A673 (cell line): Measurements from ENCODE around the gene DSTYK. TPM values are rescaled to one million over a fixed set of nuclear protein-coding genes. Genes with fewer than 3 reads are reported as not detected.

ENCODE experiments used
- BruUV-seq: library from RNA; stranded (reverse); fragments of 400-500 nt; replicated peaks from 2 replicates; lab custom pipeline; 2021; lab: Mats Ljungman, UMichigan
- CTCF ChIA-PET: fragments of 300-600 bp; sonication (Branson Sonifier 250); formaldehyde crosslinking; loops from one replicate; lab custom pipeline; 2022; ENCODE audit warnings: antibody characterized with exemption; lab: Charles Lee
- POLR2A ChIA-PET: fragments of 300-600 bp; sonication (Branson Sonifier 250); formaldehyde crosslinking; loops from one replicate; lab custom pipeline; 2022; ENCODE audit warnings: antibody characterized with exemption; ENCODE audit not compliant: low non-redundant PET; lab: Charles Lee
- DNase-seq: peaks from one replicate; pipeline ENCODE4 v3.0.0-alpha.2; 2015; ENCODE audit warnings: low spot score
- H3K27ac ChIP-seq: fragments of 200-600 bp; sonication (generic); 2 replicates; pipeline ENCODE4 v1.5.1; 2016; ENCODE audit warnings: mixed run types, low read depth, mild to moderate bottlenecking, mixed read lengths, antibody characterized with exemption, low read length; ENCODE audit not compliant: poor library complexity, severe bottlenecking
- H3K27me3 ChIP-seq: fragments of 200-600 bp; sonication (generic); replicated peaks from 2 replicates; pipeline ENCODE4 v1.6.1; 2017; ENCODE audit warnings: mixed run types, low read depth, mild to moderate bottlenecking, mixed read lengths, antibody characterized with exemption, low read length; ENCODE audit not compliant: insufficient read depth, poor library complexity
- H3K36me3 ChIP-seq: fragments of 200-600 bp; sonication (generic); 2 replicates; pipeline ENCODE4 v1.6.1; 2016; ENCODE audit warnings: mixed run types, mild to moderate bottlenecking, mixed read lengths, antibody characterized with exemption, low read length; ENCODE audit not compliant: insufficient read depth, poor library complexity, severe bottlenecking
- H3K4me1 ChIP-seq: fragments of 200-600 bp; sonication (generic); 2 replicates; pipeline ENCODE4 v1.6.1; 2017; ENCODE audit warnings: mixed run types, mild to moderate bottlenecking, mixed read lengths, antibody characterized with exemption, low read length; ENCODE audit not compliant: insufficient read depth, poor library complexity, severe bottlenecking
- H3K4me3 ChIP-seq: fragments of 200-600 bp; sonication (generic); 2 replicates; pipeline ENCODE4 v1.5.1; 2016; ENCODE audit warnings: low read depth, mixed run types, mild to moderate bottlenecking, mixed read lengths, low read length; ENCODE audit not compliant: poor library complexity, severe bottlenecking
- H3K9me3 ChIP-seq: fragments of 200-600 bp; sonication (generic); 2 replicates; pipeline ENCODE4 v1.6.1; 2016; ENCODE audit warnings: mixed run types, low read depth, mild to moderate bottlenecking, mixed read lengths, antibody characterized with exemption, low read length; ENCODE audit not compliant: poor library complexity, severe bottlenecking
- EZH2 ChIP-seq: fragments of 200-600 bp; sonication (generic); IDR thresholded peaks from 2 replicates; pipeline ENCODE4 v1.6.1; 2017; ENCODE audit warnings: borderline replicate concordance, low read depth, mild to moderate bottlenecking, mixed read lengths, antibody characterized with exemption, low read length; ENCODE audit not compliant: poor library complexity, severe bottlenecking
- intact Hi-C: fragments of 100-400 bp; cut with micrococcal nuclease; formaldehyde crosslinking; loops from one replicate; pipeline ENCODE4 v1.10.0; 2022; ENCODE audit not compliant: unreplicated experiment
- total RNA-seq: library from RNA; stranded (reverse); gene quantifications from 2 replicates; pipeline ENCODE4 v1.2.3, GENCODE V29; 2021
- TF ChIP-seq, protein P1 (sequence below): fragments of 300-800, 200-600 bp; sonication (generic); conservative IDR thresholded peaks from 2 replicates; pipeline ENCODE4 v1.5.1; 2017; ENCODE audit warnings: low read depth, mild to moderate bottlenecking, antibody characterized with exemption, low read length, moderate library complexity, mixed read lengths

The DSTYK gene
- total RNA-seq, 1 experiment from 2014 or later = 7.1 TPM

DNA sequence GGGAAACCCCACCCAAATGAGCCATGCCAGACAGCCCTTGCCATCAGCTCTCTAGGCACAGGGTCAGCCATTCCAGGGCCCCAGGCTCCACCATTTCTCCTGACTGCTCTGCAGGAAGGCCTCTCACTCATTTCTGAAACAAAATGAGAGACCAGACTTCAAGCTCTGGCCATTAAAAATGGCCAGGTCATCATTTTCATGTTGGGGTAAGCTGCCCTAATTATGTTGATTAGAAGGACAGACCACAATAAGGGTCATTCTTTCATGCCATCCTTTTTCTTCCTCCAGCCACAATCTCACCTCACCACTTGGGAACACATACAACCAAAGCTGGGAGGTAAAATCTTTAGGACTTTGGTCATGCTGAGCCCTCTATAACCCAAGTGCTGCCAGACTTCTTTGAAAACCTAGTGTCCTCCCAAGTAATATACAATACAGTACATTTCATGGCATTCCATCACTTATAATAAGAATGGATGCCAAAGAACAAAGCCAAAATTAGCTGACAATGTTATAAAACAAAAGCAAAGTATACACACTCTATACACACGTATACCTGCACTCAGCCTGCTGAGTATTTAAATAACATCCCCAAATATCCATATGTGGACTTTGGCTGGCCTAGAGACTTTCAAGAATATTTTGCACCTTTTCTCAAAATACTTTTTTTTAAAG lies 67.3 kb downstream of the DSTYK start:
- Histone ChIP-seq H3K4me3 (no peak overlapping the region), H3K4me1 (no peaks in the 10 kb centered on the region), H3K9me3 (no peaks in the 10 kb centered on the region), H3K36me3 (no peaks in the 10 kb centered on the region), H3K27me3 (no peaks in the 10 kb centered on the region), H3K27ac (no peak overlapping the region)
- TF ChIP-seq, protein P1, sequence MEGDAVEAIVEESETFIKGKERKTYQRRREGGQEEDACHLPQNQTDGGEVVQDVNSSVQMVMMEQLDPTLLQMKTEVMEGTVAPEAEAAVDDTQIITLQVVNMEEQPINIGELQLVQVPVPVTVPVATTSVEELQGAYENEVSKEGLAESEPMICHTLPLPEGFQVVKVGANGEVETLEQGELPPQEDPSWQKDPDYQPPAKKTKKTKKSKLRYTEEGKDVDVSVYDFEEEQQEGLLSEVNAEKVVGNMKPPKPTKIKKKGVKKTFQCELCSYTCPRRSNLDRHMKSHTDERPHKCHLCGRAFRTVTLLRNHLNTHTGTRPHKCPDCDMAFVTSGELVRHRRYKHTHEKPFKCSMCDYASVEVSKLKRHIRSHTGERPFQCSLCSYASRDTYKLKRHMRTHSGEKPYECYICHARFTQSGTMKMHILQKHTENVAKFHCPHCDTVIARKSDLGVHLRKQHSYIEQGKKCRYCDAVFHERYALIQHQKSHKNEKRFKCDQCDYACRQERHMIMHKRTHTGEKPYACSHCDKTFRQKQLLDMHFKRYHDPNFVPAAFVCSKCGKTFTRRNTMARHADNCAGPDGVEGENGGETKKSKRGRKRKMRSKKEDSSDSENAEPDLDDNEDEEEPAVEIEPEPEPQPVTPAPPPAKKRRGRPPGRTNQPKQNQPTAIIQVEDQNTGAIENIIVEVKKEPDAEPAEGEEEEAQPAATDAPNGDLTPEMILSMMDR = no peak
- no peak for TF ChIP-seq EZH2
- ChIA-PET CTCF (no interaction called here), POLR2A (no interaction called here)
- no peak for DNase-seq
- BruUV-seq = no TSS peak
- intact Hi-C loops = loop anchor here (5.0 kb wide), 1 partner anchor 157 kb away; no protein-coding TSS in a partner anchor

DNA sequence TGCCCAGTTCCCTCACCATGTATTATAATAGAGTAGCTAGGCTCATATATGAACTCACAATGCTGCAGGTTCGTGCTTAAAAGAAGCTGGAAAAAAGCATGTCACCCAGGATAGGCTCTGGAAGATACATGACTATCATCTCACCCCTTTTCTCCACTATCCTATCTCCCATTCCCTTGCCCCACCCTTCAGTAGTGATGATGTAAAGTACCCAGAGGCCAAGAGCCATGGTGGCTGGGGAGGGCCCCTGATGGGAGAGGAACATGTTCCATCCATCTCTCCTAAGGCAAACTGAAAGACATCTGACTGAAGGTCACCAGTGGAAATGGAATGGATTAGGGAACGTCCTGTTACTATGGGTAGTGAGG lies 69.4 kb downstream of the DSTYK start:
- no peak for TF ChIP-seq EZH2
- TF ChIP-seq, protein P1 = no peak
- intact Hi-C loops = loop anchor here (5.0 kb wide), 1 partner anchor 155 kb away; no protein-coding TSS in a partner anchor
- Histone ChIP-seq H3K9me3 (no peaks in the 10 kb centered on the region), H3K36me3 (no peaks in the 10 kb centered on the region), H3K27ac (no peak overlapping the region), H3K27me3 (no peaks in the 10 kb centered on the region), H3K4me3 (no peak overlapping the region), H3K4me1 (no peaks in the 10 kb centered on the region)
- DNase-seq = no peak
- POLR2A ChIA-PET = no interaction called here
- CTCF ChIA-PET = interaction anchor here (0.8 to 1.5 kb wide), 3 partner anchors 16 to 153 kb away, joined by 3 to 9 read pairs (median 5); partner anchors contain the start of gene RBBP5
- no TSS peak for BruUV-seq

DNA sequence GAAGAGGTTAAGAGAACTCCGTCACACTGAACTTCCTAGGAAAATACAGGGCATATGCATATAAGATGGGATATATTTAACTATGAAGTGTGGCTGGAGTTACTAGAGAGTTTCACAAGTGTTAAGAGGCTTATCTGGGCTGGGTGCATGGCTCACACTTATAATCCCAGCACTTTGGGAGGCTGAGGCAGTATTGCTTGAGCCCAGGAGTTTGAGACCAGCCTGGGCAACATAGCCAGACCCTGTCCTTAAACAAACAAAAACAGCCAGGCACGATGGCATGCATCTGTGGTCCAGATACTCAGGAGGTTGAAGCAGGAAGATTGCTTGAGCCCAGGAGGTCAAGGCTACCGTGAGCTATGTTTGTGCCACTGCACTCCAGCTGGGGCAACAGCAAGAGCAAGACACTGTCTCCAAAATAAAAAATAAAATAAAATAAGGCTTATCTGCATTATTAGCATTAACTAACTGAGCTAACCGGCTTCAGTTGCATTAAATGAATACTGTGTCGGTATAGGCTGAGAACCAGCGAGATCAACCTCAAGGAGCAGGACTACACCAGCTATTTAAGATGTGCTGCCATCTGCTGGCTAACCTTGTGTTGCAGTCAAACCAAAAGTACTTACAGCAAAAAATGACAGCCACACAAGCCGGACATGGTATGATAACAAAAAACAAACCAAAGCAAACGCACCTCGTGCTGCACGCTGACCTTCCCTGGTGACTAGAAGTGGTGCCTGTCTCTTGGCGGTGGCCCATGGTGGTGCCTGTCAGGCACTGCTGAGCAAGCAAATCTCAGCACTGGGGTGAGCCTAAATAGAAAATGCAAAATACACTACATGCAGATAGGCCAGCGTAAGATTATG lies 70.0 kb downstream of the DSTYK start:
- DNase-seq = peak; percentile 82
- no peaks in the 10 kb centered on the region for H3K9me3 ChIP-seq
- no peak overlapping the region for H3K4me3 ChIP-seq
- no TSS peak for BruUV-seq
- H3K27ac ChIP-seq = no peak overlapping the region
- no peaks in the 10 kb centered on the region for H3K36me3 ChIP-seq
- no peak for TF ChIP-seq EZH2
- TF ChIP-seq, protein P1 = peak; percentile 86
- CTCF ChIA-PET = interaction anchor here (0.5 to 1.5 kb wide), 11 partner anchors 15 to 980 kb away, joined by 3 to 15 read pairs (median 3); partner anchors contain the start of gene RBBP5
- no peaks in the 10 kb centered on the region for H3K4me1 ChIP-seq
- intact Hi-C loops = loop anchor here (5.0 kb wide), 1 partner anchor 154 kb away; no protein-coding TSS in a partner anchor
- no peaks in the 10 kb centered on the region for H3K27me3 ChIP-seq
- POLR2A ChIA-PET = no interaction called here
